C4-2B (cell line): ENCODE measurements around the gene MOXD1.

Experiments
- H3K27ac ChIP-seq: fragments of 450-650 bp; 2 replicates; pipeline ENCODE4 v1.5.1; 2017
- CTCF ChIP-seq: fragments of 450-650 bp; conservative IDR thresholded peaks from 2 replicates; pipeline ENCODE4 v1.5.1; 2017; ENCODE audit warnings: mild to moderate bottlenecking
- ZFX ChIP-seq: fragments of 450-650 bp; IDR thresholded peaks from 2 replicates; pipeline ENCODE4 v1.6.1; 2017

MOXD1 gene

DNA sequence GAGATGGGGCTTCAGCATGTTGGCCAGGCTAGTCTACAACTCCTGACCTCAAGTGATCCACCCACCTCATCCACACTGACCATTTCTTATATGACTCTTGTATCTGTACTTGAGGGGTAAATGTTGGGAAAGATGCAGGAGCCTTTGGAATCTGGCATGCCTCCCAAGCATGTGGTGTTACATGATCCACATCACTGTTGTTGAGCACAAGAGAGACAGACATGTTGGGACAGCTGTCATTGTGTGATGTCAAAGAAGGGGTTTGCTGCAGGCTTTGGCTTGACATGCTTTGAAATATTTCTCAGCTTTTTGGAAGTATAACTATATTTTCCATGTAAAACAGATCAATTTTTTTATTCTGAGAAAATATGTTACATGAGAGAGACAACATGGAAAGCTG is 139.9 kb downstream of the MOXD1 start:
- TF ChIP-seq ZFX (no peak), CTCF (no peak)
- no peak overlapping the region for H3K27ac ChIP-seq

GRCh38 chr6:132259070-132259469 is 142.2 kb downstream of the MOXD1 start:
- TF ChIP-seq ZFX (no peak), CTCF (peak; percentile 32)
- no peak overlapping the region for H3K27ac ChIP-seq

DNA sequence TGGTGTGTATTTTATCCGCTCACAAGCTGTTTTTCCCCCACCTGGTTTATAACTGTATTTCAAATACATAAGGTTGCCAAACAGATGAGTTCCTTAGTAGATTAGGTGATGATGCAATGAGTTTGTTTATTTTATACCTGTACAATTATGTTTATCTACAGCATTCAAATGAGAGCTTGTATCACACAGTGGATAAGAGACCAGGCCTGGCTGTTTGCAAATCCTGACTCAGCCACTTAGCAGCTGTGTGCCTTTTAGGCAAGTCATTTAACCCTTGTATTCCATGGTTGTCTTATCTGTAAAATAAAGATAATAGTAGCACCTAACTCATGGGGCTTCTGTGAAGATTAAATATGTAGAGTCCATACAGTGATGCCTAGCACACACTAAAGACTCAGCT is 143.7 kb downstream of the MOXD1 start:
- TF ChIP-seq ZFX (no peak), CTCF (no peak)
- no peak overlapping the region for H3K27ac ChIP-seq

- TF ChIP-seq ZFX, result no peak
- TF ChIP-seq CTCF, result no peak
- no peak overlapping the region for H3K27ac ChIP-seq
These were observed 144.8 kb downstream of the MOXD1 start for GRCh38 chr6:132256457-132256856.

DNA sequence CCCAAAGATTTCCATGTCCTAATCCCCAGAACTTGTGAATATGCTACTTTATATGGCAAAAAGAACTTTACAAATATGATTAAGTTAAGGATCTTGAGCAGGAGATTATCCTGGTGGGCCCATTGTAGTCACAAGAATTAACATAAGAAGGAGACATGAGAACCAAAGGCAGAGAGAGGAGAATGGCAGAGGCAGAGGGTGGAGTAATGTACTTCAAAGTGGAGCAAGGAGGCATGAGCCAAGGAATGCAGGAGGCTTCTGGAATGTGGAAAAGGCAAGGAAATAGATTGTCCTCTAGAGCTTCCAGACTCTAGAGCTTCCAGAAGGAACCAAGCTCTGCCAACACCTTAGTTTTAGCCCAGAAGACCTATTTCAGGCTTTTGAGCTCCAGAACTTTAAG is 147.4 kb downstream of the MOXD1 start:
- no peak overlapping the region for H3K27ac ChIP-seq
- no peak for TF ChIP-seq CTCF
- no peak for TF ChIP-seq ZFX

DNA sequence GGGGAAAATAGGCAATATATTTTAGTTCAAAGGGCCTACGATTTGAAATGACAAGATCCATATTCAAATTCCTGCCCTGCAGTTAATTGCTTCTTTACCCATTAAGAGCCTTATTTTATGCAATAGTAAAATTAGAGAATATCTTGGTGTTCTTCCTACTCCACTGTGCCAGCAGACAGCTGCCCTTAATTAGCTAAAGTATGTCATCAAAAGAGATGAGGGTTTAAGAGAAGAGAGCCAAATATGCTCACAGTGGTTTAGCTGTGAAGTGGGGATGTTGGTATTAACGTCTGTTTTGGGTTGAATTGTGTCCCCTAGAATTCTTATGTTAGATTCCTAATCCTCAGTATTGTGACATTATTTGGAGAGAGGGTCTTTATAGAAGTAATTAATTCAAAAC is 148.1 kb downstream of the MOXD1 start:
- no peak overlapping the region for H3K27ac ChIP-seq

GRCh38 chr6:132252113-132252512 is 149.2 kb downstream of the MOXD1 start:
- no peak overlapping the region for H3K27ac ChIP-seq
- TF ChIP-seq ZFX (no peak), CTCF (no peak)

More for the DNA sequence above, 148.1 kb downstream of the MOXD1 start:
- TF ChIP-seq ZFX, result no peak
- TF ChIP-seq CTCF, result no peak

- no peak for TF ChIP-seq ZFX
- no peak overlapping the region for H3K27ac ChIP-seq
These were observed 149.6 kb downstream of the MOXD1 start for GRCh38 chr6:132251711-132252110.
